Caco-2 (cell line): ENCODE data around the gene TMEM129. TPM values are rescaled to one million over a fixed set of nuclear protein-coding genes. Genes with fewer than 3 reads are reported as not detected.
A peak's percentile ranks its signal among the peaks of the same experiment; 100 is the strongest.

Experiments
- BruUV-seq: library from RNA; stranded (reverse); fragments of 400-500 nt; replicated peaks from 2 replicates; lab custom pipeline; 2021; lab: Mats Ljungman, UMichigan
- CTCF ChIA-PET: fragments of 300-600 bp; sonication (Branson Sonifier 250); formaldehyde crosslinking; loops from one replicate; lab custom pipeline; 2022; ENCODE audit warnings: antibody characterized with exemption; lab: Charles Lee
- POLR2A ChIA-PET: fragments of 300-600 bp; sonication (Branson Sonifier 250); formaldehyde crosslinking; loops from one replicate; lab custom pipeline; 2022; ENCODE audit warnings: antibody characterized with exemption; lab: Charles Lee
- DNase-seq, 2 experiments: peaks; one replicate each; pipeline versions ENCODE4 v3.0.0 to v3.0.0-alpha.2; 2020 to 2022
- H3K27me3 ChIP-seq: replicated peaks from 2 replicates; pipeline ENCODE4 v1.6.0; 2011; ENCODE audit warnings: low read length; ENCODE audit not compliant: control insufficient read depth, insufficient read depth
- H3K36me3 ChIP-seq: 2 replicates; pipeline ENCODE4 v1.5.1; 2011; ENCODE audit warnings: low read length; ENCODE audit not compliant: control insufficient read depth, insufficient read depth
- H3K4me1 ChIP-seq: fragments of 250-450 bp; sonication (Bioruptor Pico); 2 replicates; pipeline ENCODE4 v1.5.1; 2020; ENCODE audit warnings: mild to moderate bottlenecking
- H3K4me3 ChIP-seq: 2 replicates; pipeline ENCODE4 v1.5.1; 2011; ENCODE audit warnings: low read depth, mild to moderate bottlenecking, control low read depth, low read length
- H3K9me3 ChIP-seq: fragments of 250-450 bp; sonication (Bioruptor Pico); 2 replicates; pipeline ENCODE4 v1.5.1; 2020; ENCODE audit warnings: mild to moderate bottlenecking, moderate library complexity
- H3K27ac Mint-ChIP-seq: one replicate; pipeline ENCODE4 v1.8.0; 2022; ENCODE audit warnings: mixed read lengths; ENCODE audit not compliant: unreplicated experiment
- H3K27me3 Mint-ChIP-seq: one replicate; pipeline ENCODE4 v1.8.0; 2022; ENCODE audit warnings: mixed read lengths; ENCODE audit not compliant: insufficient read depth, unreplicated experiment
- H3K36me3 Mint-ChIP-seq: one replicate; pipeline ENCODE4 v1.8.0; 2022; ENCODE audit warnings: mild to moderate bottlenecking, mixed read lengths; ENCODE audit not compliant: insufficient read depth, unreplicated experiment
- H3K4me1 Mint-ChIP-seq: one replicate; pipeline ENCODE4 v1.8.0; 2022; ENCODE audit warnings: low read depth, mixed read lengths; ENCODE audit not compliant: unreplicated experiment
- H3K4me3 Mint-ChIP-seq: one replicate; pipeline ENCODE4 v1.8.0; 2022; ENCODE audit warnings: mild to moderate bottlenecking, moderate library complexity, mixed read lengths; ENCODE audit not compliant: unreplicated experiment
- H3K9me3 Mint-ChIP-seq: one replicate; pipeline ENCODE4 v1.8.0; 2022; ENCODE audit warnings: mixed read lengths; ENCODE audit not compliant: unreplicated experiment
- CTCF ChIP-seq, 2 experiments: fragments of 200-600 bp in 1 of 2; IDR thresholded peaks; 1 replicate in 1 of 2; 2 replicates in 1 of 2; pipeline versions ENCODE4 v1.5.1 to v1.8.0; 2011 to 2022; ENCODE audit warnings: antibody characterized with exemption in 1 of 2, control low read depth in 1 of 2, inconsistent platforms in 1 of 2, low read depth in 1 of 2, low read length in 1 of 2, mild to moderate bottlenecking in 1 of 2, moderate library complexity in 1 of 2; ENCODE audit not compliant: insufficient read depth in 1 of 2, severe bottlenecking in 1 of 2, unreplicated experiment in 1 of 2
- intact Hi-C: fragments of 100-400 bp; cut with micrococcal nuclease; formaldehyde crosslinking; loops from one replicate; pipeline ENCODE4 v1.10.0; 2022; ENCODE audit not compliant: unreplicated experiment
- total RNA-seq: library from RNA; stranded (reverse); gene quantifications from 2 replicates; pipeline ENCODE4 v1.2.3, GENCODE V29; 2022

Gene TMEM129
- total RNA-seq, 1 experiment from 2014 or later: 39.0 TPM

DNA sequence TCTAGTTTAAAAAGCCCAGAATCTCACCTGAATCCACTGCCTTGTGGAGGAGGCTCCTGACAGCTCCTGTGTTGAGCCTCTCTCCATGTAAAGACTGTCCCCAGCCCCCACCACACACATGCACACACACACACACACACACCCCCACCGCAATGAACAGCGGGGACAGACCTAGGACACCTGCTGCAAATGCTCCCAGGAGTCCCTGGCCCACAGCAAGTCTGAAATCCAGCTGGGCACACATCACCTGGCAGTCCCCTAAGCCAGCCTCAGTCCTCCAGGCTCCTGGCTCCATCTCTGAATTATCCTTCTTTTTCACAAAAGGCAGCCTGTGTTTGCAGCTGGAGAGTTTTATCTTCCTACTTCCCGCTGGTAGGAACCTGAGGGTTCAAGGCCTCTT, 30.4 kb downstream of the TMEM129 start:
- H3K36me3 ChIP-seq: peaks cover 6% of the 10 kb centered on the region
- CTCF ChIA-PET: interaction anchor here (0.6 kb wide), 1 partner anchor 30 kb away, joined by 3 read pairs; the partner anchor contains the start of genes TACC3 and TMEM129
- no peak overlapping the region for H3K4me3 ChIP-seq
- no peak overlapping the region for H3K4me3 Mint-ChIP-seq
- no peaks in the 10 kb centered on the region for H3K27me3 Mint-ChIP-seq
- no peak for TF ChIP-seq CTCF (IDR thresholded peaks at IDR 0.05; ENCODE audit: insufficient read depth in 1 of 2, low read depth in 1 of 2, low read length in 1 of 2, severe bottlenecking in 1 of 2, unreplicated experiment in 1 of 2)
- DNase-seq: no peak
- no peak overlapping the region for H3K27ac Mint-ChIP-seq
- H3K27me3 ChIP-seq: no peaks in the 10 kb centered on the region
- no peaks in the 10 kb centered on the region for H3K9me3 Mint-ChIP-seq
- H3K4me1 Mint-ChIP-seq: no peaks in the 10 kb centered on the region
- no peaks in the 10 kb centered on the region for H3K9me3 ChIP-seq
- peaks cover 77% of the 10 kb centered on the region for H3K36me3 Mint-ChIP-seq
- BruUV-seq: no TSS peak
- H3K4me1 ChIP-seq: peaks cover under 1% of the 10 kb centered on the region; the same call in 1 of the 2 replicates
- POLR2A ChIA-PET: no interaction called here
- intact Hi-C loops: no loop called here

DNA sequence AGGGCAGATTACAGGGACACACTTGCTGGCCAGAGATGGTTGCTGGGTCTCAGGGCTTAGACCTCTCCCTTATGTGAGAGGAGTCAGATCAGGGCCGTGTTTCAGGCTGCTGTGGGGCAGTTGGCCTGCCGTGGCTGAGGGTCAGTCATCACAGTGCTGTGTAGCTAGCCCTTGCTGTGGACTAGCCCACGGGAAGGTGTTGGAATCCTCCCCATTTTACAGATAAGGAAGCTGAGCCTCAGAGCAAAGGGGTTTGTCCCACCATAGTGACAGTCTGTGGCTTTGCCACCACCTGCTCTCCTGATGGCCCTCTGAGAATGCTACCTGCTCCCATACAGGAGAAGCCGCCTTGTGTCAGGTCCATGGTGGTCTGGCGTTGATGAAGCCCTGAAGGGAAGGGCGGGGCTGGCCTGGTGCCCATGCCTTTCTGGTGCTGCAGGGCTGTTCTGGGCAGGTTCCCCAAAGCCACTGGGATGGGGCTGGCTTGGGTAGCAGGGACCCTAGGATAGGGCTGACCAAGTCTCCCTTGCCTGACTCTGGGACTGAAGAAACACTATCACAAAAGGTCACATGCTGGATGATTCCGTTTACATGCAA, 34.6 kb downstream of the TMEM129 start:
- ChIA-PET POLR2A (no interaction called here), CTCF (no interaction called here)
- TF ChIP-seq CTCF (IDR thresholded peaks at IDR 0.05; ENCODE audit: insufficient read depth in 1 of 2, low read depth in 1 of 2, low read length in 1 of 2, severe bottlenecking in 1 of 2, unreplicated experiment in 1 of 2): no peak
- no peaks in the 10 kb centered on the region for H3K9me3 Mint-ChIP-seq
- no peaks in the 10 kb centered on the region for H3K9me3 ChIP-seq
- H3K27ac Mint-ChIP-seq: no peak overlapping the region
- peaks cover 3% of the 10 kb centered on the region for H3K36me3 ChIP-seq
- peaks cover 59% of the 10 kb centered on the region for H3K36me3 Mint-ChIP-seq
- no peaks in the 10 kb centered on the region for H3K27me3 Mint-ChIP-seq
- no peak overlapping the region for H3K4me3 ChIP-seq
- H3K4me3 Mint-ChIP-seq: no peak overlapping the region
- H3K4me1 ChIP-seq: peaks cover 10% of the 10 kb centered on the region; the same call in 1 of the 2 replicates
- BruUV-seq: no TSS peak
- intact Hi-C loops: no loop called here
- no peaks in the 10 kb centered on the region for H3K27me3 ChIP-seq
- DNase-seq: no peak
- peaks cover 8% of the 10 kb centered on the region for H3K4me1 Mint-ChIP-seq

DNA sequence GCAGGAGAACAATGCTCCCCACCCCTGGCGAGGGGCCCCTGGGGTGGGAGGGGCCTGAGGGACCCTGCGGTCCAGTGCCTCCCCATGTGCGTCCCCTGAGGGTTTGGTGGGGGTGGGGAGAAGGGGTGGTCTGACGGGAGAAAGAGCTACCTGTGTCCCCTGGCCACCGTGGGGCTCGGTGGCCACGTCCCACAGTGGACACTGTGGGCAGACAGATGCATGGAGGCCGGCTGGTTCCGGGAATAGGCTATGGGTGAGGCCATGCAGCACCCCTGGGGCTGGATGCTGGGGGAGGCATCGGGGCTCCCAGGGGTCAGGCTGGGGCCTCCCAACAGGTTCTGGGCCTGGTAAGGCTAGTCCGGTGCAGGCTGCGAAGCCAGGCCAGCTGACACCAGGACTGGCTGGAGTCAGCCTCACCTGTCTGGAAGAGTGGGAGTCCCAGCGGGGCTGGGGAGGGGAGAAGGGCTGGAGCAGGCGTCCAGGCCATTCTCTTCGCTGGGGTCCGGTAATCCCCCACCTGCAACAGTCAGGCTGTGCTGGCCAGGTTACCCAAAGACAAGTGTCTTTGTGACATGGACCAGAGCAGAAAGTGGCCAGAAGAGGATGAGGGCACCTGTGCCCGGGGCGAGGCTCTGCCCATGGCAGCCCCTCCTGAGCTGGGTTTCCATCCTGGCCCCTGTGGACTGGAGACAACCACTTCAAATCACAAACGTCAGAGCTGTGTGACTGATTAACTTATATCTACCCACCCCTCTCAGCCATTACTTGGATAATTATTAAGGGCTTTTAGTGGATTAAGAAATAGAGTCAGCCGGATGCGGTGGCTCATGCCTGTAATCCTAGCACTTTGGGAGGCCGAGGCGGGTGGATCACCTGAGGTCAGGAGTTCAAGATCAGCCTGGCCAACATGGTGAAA, 35.6 kb downstream of the TMEM129 start:
- no peak overlapping the region for H3K27ac Mint-ChIP-seq
- ChIA-PET POLR2A (no interaction called here), CTCF (no interaction called here)
- H3K9me3 ChIP-seq: no peaks in the 10 kb centered on the region
- H3K4me1 ChIP-seq: peaks cover 10% of the 10 kb centered on the region; the same call in 1 of the 2 replicates
- peaks cover 8% of the 10 kb centered on the region for H3K4me1 Mint-ChIP-seq
- H3K27me3 Mint-ChIP-seq: no peaks in the 10 kb centered on the region
- peaks cover 49% of the 10 kb centered on the region for H3K36me3 Mint-ChIP-seq
- no peaks in the 10 kb centered on the region for H3K9me3 Mint-ChIP-seq
- no peak for TF ChIP-seq CTCF (IDR thresholded peaks at IDR 0.05; ENCODE audit: insufficient read depth in 1 of 2, low read depth in 1 of 2, low read length in 1 of 2, severe bottlenecking in 1 of 2, unreplicated experiment in 1 of 2)
- no TSS peak for BruUV-seq
- peak overlapping the region; percentile 73 for H3K4me3 Mint-ChIP-seq
- no peaks in the 10 kb centered on the region for H3K27me3 ChIP-seq
- no peaks in the 10 kb centered on the region for H3K36me3 ChIP-seq
- peak overlapping the region; percentile 72 for H3K4me3 ChIP-seq
- no peak for DNase-seq
- intact Hi-C loops: no loop called here
